Measurements from ENCODE around the gene KIF25.
A peak's percentile ranks its signal among the peaks of the same experiment; 100 is the strongest.

KIF25 gene

GRCh38 chr6:168030218-168030746, 32.8 kb downstream of the KIF25 start:
- TF ChIP-seq CTCF (conservative IDR thresholded peaks at IDR 0.05; ENCODE audit: low read depth, low read length) = no peak
- DNase-seq (ENCODE audit: low read depth) = no peak
- H3K4me3 ChIP-seq (ENCODE audit: low read depth, low read length) = no peak overlapping the region

GRCh38 chr6:168030908-168031307, 33.4 kb downstream of the KIF25 start:
- no peak overlapping the region for H3K4me3 ChIP-seq (ENCODE audit: low read depth, low read length)
- no peak for TF ChIP-seq CTCF (conservative IDR thresholded peaks at IDR 0.05; ENCODE audit: low read depth, low read length)
- no peak for DNase-seq (ENCODE audit: low read depth)

DNA sequence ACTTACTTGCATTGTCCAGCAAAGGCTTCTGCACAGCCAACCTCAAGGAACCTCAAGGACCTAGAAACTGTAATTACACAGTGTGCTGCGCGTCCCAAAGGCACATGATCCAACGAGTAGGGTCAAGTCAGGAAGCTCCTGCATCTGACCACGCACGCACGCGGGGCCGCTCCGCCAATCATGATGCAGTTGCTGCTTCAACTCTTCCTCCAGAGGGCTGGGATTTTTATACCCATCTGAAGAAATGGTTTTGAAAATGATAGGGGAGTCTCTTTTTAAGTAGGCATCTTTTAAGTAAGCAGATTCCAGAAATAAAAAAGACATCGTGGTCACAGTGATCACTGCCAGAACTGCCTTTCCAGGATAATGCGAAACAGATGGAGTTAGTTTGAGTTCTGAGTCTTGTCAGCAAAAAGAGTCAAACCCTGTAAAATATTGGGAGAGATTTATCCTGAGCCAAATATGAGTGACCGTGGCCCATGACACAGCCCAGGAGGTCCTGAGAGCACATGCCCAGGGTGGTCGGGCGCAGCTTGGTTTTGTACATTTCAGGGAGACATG, 34.0 kb downstream of the KIF25 start:
- no peak overlapping the region for H3K4me3 ChIP-seq (ENCODE audit: low read depth, low read length)
- DNase-seq (ENCODE audit: low read depth) = no peak
- TF ChIP-seq CTCF (conservative IDR thresholded peaks at IDR 0.05; ENCODE audit: low read depth, low read length) = no peak

DNA sequence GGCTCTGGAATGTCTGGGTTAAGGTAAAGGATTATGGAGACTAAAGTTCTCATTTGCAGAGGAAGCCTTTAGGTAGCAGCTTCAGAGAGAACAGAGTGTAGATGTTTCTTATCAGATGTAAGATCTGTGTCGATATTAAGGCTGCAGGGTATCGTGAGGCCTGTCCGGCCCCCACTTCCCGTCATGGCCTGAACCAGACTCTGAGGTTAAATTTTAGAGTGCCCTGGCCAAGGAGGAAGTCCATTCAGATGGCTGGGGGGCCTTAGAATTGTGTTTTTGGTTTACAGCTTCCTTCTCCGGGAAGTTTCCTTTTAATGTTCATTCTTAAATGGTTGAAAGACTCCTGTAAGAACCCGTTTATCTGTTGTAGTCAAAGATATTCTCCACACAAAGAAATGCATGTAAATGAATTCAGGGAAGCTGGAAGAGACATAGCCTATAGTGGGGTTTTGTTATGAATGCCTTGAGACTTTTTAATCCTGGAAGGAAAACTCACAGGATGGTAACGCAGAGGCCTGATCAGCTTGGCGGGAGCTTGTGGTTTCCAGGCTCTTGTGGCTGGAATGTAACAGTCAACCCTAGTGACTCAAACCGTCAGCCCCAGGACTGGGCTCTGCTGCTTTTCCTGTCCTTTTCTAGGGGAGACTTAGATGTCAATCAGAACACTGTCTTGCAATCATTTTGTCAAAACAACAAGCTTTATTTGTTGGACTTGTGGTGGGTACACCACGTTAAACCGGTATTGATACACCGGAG, 34.7 kb downstream of the KIF25 start:
- no peak overlapping the region for H3K4me3 ChIP-seq (ENCODE audit: low read depth, low read length)
- TF ChIP-seq CTCF (conservative IDR thresholded peaks at IDR 0.05; ENCODE audit: low read depth, low read length) = peak; percentile 70
- peak; percentile 80 for DNase-seq (ENCODE audit: low read depth)

DNA sequence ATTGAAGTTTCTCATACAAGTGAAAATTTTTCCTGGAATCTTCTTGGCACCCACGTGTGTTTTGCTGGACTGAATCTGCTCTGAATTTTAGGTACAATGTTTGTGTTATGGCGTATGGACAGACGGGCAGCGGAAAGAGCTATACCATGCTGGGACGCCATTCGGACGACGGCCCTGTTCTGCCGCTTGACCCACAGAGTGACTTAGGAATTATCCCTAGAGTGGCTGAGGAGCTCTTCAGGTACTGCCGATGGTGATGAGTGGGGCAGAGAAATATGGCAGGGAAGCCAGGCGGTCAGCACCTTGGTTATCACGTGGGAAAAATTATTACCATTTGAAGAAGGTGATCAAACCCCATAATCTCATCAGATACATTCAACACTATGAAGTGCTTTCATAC, 36.3 kb downstream of the KIF25 start:
- no peak for TF ChIP-seq CTCF (conservative IDR thresholded peaks at IDR 0.05; ENCODE audit: low read depth, low read length)
- no peak overlapping the region for H3K4me3 ChIP-seq (ENCODE audit: low read depth, low read length)
- DNase-seq (ENCODE audit: low read depth) = no peak

- no peak for DNase-seq (ENCODE audit: low read depth)
- H3K4me3 ChIP-seq (ENCODE audit: low read depth, low read length) = no peak overlapping the region
- TF ChIP-seq CTCF (conservative IDR thresholded peaks at IDR 0.05; ENCODE audit: low read depth, low read length) = no peak
These were observed 37.1 kb downstream of the KIF25 start for GRCh38 chr6:168034537-168034936.
